Measurements from ENCODE around the gene RAI1. TPM values are rescaled to one million over a fixed set of nuclear protein-coding genes. Genes with fewer than 3 reads are reported as not detected.
A peak's percentile ranks its signal among the peaks of the same experiment; 100 is the strongest.

RAI1 gene
- total RNA-seq, 1 donor = 8.9 TPM

- Histone ChIP-seq H3K9me3 (ENCODE audit: low read depth, low read length) (no peaks in the 10 kb centered on the region), H3K4me3 (ENCODE audit: low read length) (no peak overlapping the region), H3K27me3 (ENCODE audit: insufficient read depth, low read length) (no peaks in the 10 kb centered on the region), H3K4me1 (ENCODE audit: insufficient read depth, low read length) (peaks cover 53% of the 10 kb centered on the region)
Observed at GRCh38 chr17:17826942-17827785, 145.9 kb downstream of the RAI1 start.

DNA sequence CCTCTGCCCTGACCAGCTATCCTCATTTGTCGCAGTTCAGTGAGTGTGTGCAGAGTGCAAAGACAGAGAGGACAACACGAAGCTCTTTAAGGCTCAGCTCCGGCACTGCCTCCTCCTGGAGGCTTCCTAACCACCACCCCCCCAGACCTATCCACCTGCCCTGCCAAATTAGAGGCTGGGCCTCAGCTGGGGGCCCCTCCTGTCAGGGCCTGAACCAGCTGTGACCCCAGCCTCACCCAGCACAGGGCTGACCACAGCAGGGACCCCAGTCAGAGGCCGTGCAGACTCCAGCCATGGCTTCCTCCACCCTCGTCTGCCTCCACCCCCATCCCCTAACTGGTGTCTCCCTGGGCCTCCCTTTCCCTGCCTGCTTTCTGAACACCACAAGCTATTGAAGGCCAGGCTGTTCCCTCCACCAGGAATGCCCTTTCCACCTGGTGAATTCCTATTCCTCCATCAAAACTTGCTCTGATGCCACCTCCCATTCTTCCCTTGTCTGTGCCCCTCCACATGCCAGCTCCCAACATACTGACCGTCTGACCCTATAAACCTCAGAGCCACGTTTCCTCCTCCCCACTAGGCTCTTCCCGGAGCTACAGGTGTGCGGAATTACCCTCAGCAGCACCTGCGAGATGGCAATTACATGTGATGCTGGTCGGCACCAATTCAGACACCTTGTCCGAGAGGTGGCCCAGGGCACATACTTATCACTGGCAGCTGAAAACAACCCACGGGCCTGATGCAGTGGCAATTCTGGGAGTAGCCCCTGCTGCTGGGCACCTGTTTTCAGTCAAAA is 146.8 kb downstream of the RAI1 start:
- Histone ChIP-seq H3K4me3 (ENCODE audit: low read length) (no peak overlapping the region), H3K9me3 (ENCODE audit: low read depth, low read length) (no peaks in the 10 kb centered on the region), H3K27me3 (ENCODE audit: insufficient read depth, low read length) (no peaks in the 10 kb centered on the region), H3K4me1 (ENCODE audit: insufficient read depth, low read length) (peaks cover 44% of the 10 kb centered on the region)

- Histone ChIP-seq H3K9me3 (ENCODE audit: low read depth, low read length) (no peaks in the 10 kb centered on the region), H3K4me3 (ENCODE audit: low read length) (no peak overlapping the region), H3K27me3 (ENCODE audit: insufficient read depth, low read length) (no peaks in the 10 kb centered on the region), H3K4me1 (ENCODE audit: insufficient read depth, low read length) (peaks cover 44% of the 10 kb centered on the region)
Observed at GRCh38 chr17:17830269-17830567, 149.0 kb downstream of the RAI1 start.

DNA sequence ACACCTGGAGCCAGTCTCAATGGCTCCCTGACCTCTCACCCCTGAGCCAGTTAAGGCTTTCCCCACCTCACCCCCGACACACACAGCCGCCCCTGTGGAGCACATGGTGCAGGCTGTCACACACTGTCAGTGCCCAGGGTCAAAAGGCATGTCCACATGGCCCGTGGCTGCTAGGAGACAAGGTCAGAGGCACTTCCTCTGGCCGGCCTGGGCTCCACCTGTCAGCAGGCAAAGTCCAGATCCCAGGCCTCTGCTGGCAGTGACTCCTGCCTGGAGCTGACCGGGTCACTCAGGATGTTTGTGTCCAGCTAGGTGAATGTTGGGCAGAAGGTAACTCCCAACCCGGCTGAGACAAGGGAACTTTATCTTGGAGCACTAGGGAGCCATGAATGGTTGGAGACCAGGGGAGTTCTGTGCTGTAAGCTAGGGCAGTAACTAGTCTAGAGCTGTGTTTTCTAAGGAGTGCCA is 149.5 kb downstream of the RAI1 start:
- Histone ChIP-seq H3K9me3 (ENCODE audit: low read depth, low read length) (no peaks in the 10 kb centered on the region), H3K4me3 (ENCODE audit: low read length) (no peak overlapping the region), H3K27me3 (ENCODE audit: insufficient read depth, low read length) (no peaks in the 10 kb centered on the region), H3K4me1 (ENCODE audit: insufficient read depth, low read length) (peaks cover 45% of the 10 kb centered on the region)

DNA sequence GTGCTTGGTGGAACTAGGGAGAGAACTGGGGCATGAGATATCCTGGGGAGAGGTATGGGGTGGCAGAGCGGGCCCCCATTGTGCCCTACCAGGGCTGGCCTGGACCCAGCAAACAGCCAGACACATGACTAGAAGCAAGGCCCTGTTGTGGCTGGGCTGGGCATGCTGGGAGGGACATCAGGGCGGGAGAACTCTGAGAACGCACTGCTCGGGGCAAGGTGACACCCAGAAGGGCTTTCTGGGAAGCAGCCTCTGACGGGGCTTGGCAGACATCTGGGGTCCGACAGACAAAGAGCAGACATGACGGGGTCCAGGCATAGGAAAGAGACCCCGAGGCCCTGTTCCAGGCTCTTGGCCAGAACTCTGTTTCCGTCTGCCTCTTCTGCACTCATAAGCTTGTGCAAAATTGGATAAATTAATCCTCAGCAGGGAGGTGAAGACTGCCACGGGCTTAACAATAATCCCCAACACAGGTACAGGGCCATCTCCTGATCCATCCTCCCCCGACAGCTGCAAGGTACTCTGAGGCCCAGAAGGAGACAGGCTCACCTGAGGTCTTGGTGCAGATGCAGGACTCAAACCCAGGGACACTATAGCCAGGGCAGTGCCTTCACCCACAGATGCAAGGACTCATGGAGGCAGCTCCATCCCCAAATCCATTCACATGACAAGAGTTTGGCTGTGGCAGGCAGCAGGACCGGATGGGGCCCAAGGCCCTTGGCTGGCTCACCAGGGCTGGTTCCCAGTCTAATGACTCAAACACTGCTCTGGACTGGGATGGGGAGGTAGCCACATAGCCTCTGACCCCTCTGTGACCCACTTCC is 150.2 kb downstream of the RAI1 start:
- Histone ChIP-seq H3K4me1 (ENCODE audit: insufficient read depth, low read length) (peaks cover 42% of the 10 kb centered on the region), H3K27me3 (ENCODE audit: insufficient read depth, low read length) (no peaks in the 10 kb centered on the region), H3K4me3 (ENCODE audit: low read length) (no peak overlapping the region), H3K9me3 (ENCODE audit: low read depth, low read length) (no peaks in the 10 kb centered on the region)

DNA sequence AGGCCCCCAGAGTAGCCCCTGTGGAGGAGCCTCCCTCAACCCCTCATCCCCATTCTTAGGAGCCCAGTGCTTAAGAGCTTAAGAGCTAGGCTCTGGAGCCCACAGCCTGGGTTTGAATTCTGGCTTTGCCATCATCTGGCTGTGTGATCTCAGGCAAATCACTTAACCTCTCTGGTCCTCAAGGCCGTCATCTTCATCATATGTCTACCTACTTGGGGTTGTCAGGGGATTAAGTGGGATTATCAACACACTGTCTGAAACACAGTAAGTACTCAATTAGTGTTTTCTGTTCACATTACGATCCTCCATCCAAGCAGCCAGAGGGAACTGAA is 150.7 kb downstream of the RAI1 start:
- Histone ChIP-seq H3K9me3 (ENCODE audit: low read depth, low read length) (no peaks in the 10 kb centered on the region), H3K4me1 (ENCODE audit: insufficient read depth, low read length) (peaks cover 39% of the 10 kb centered on the region), H3K4me3 (ENCODE audit: low read length) (no peak overlapping the region), H3K27me3 (ENCODE audit: insufficient read depth, low read length) (no peaks in the 10 kb centered on the region)

GRCh38 chr17:17833658-17834357 is 152.6 kb downstream of the RAI1 start:
- Histone ChIP-seq H3K4me1 (ENCODE audit: insufficient read depth, low read length) (peaks cover 48% of the 10 kb centered on the region), H3K4me3 (ENCODE audit: low read length) (no peak overlapping the region)

GRCh38 chr17:17834974-17835373 is 153.7 kb downstream of the RAI1 start:
- Histone ChIP-seq H3K4me1 (ENCODE audit: insufficient read depth, low read length) (peaks cover 60% of the 10 kb centered on the region), H3K9me3 (ENCODE audit: low read depth, low read length) (no peaks in the 10 kb centered on the region), H3K4me3 (ENCODE audit: low read length) (no peak overlapping the region), H3K27me3 (ENCODE audit: insufficient read depth, low read length) (no peaks in the 10 kb centered on the region)

More at GRCh38 chr17:17833658-17834357, 152.6 kb downstream of the RAI1 start:
- Histone ChIP-seq H3K9me3 (ENCODE audit: low read depth, low read length) (no peaks in the 10 kb centered on the region), H3K27me3 (ENCODE audit: insufficient read depth, low read length) (no peaks in the 10 kb centered on the region)

DNA sequence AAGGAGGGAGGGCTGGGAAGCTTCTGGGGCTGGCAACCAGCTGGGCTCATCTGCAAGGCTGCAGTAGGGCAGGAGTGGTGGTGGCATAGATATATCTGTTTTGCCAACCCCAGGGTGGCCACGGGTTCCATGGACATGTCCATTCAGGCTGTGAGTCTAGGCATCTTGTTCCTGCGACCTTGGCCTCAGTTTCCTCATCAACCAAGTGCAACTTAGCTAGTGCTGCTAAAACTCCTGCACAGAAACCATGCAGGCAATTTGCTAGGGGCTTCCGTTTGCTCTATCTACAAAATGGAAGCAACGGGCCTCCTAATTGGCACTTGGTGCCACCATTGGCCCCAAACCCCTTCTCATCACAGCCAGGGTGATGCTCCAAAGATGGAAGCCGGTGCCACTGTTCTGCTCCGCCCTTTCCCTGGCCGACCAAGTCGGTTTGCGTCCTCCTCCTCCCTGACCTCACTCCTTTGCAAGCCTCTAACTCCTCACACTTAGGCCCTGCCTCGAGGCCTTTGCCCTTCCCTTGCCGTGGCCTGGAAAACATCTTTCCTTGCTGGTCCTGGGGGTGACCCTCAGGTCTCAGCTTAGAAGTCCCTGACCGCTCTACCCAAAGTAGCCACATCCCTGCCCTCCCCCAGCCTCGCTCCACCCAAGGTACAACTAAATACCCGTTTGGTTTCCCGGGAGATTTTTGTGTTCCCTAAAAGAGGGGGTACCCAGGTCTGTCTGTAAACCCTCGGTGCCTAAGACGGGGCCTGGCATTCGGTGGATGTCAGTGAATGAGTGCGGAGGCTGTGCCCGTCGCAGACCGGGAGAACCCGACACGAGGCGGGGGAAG is 154.4 kb downstream of the RAI1 start:
- Histone ChIP-seq H3K9me3 (ENCODE audit: low read depth, low read length) (no peaks in the 10 kb centered on the region), H3K27me3 (ENCODE audit: insufficient read depth, low read length) (no peaks in the 10 kb centered on the region), H3K4me3 (ENCODE audit: low read length) (peak overlapping the region; percentile 87), H3K4me1 (ENCODE audit: insufficient read depth, low read length) (peaks cover 66% of the 10 kb centered on the region)

GRCh38 chr17:17836250-17836817 is 155.1 kb downstream of the RAI1 start:
- H3K27me3 ChIP-seq (ENCODE audit: insufficient read depth, low read length) = no peaks in the 10 kb centered on the region
- H3K9me3 ChIP-seq (ENCODE audit: low read depth, low read length) = no peaks in the 10 kb centered on the region
- peak overlapping the region; percentile 87 for H3K4me3 ChIP-seq (ENCODE audit: low read length)
- peaks cover 73% of the 10 kb centered on the region for H3K4me1 ChIP-seq (ENCODE audit: insufficient read depth, low read length)

DNA sequence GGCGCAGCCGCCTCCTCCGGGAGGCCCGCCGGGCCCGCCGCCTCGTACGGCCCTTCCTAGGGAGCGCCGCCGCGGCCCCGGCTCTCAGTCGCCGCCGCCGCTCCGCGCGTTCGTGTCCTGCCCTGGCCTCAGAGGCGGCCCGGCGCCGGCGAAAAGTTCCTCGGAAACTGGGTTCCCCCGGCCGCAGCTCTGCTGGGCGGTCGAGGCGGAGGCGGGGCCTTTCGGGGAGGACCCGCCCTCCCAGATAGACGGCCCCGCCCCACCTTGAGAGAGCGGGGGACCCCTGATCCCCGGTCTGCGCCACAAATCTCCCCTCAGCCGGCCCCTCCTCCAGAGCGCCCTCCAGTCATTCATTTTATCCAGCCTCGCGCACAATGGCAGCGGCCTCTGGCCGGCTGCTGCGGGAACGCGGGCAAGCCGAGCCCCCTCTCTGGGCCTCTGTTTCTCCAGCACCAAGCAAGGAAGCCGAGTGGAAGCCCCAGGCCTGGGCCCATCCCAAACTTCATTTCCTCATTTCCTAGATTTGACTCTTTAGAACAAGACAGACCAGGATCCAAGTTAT is 155.6 kb downstream of the RAI1 start, which contains the start of gene SREBF1:
SREBF1 (minus strand) TSS at position 169 of the 562 bp plus-strand sequence. CDS start 169 bp downstream, outside the sequence.
- Histone ChIP-seq H3K4me1 (ENCODE audit: insufficient read depth, low read length) (peaks cover 73% of the 10 kb centered on the region), H3K4me3 (ENCODE audit: low read length) (peak within 1 kb of the TSS; percentile 87), H3K27me3 (ENCODE audit: insufficient read depth, low read length) (no peaks in the 10 kb centered on the region), H3K9me3 (ENCODE audit: low read depth, low read length) (no peaks in the 10 kb centered on the region)

- no peaks in the 10 kb centered on the region for H3K9me3 ChIP-seq (ENCODE audit: low read depth, low read length)
- peak overlapping the region; percentile 87 for H3K4me3 ChIP-seq (ENCODE audit: low read length)
- H3K4me1 ChIP-seq (ENCODE audit: insufficient read depth, low read length) = peaks cover 73% of the 10 kb centered on the region
- no peaks in the 10 kb centered on the region for H3K27me3 ChIP-seq (ENCODE audit: insufficient read depth, low read length)
Observed at GRCh38 chr17:17837380-17837821, 156.1 kb downstream of the RAI1 start.
